ENCODE measurements around the gene STARD5. TPM values are rescaled to one million over a fixed set of nuclear protein-coding genes. Genes with fewer than 3 reads are reported as not detected.

The STARD5 gene
- total RNA-seq, 2 experiments from 2014 or later = 4.8 to 5.2 TPM

DNA sequence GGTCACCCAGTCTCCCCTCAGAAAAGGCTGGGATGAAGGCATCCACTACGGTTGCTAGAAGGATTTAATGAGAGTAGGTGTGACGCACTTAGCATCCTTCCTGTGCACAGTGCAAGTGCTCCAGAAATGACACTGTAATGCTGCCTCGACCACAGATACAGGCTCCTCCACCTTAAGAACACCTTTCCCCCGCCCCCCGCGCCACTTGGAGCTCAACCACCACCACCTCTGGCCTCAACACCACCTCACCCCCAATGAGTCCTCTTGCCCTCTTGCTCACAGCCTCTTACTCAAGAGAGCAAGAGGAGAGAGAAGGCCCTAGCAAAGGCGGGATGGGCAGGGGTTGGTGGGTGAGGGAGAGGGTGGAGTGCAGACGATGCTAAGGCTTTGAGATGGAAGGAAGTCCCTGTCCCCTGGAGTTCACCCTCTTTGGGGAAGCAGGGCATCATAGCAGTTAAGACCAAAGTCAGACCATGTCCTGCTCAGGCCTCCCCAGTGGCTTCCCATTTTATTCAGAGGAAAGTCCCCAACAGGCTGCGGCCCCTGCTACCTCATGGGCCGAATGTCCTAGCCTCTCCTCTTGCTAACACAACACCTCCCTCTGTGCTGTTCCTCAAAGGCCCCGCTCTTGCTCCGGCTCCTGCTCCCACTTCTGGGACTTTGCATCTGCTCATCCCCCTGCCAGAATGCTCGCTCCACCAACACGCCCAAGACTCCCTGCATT is 8.3 kb downstream of the STARD5 start:
- DNase-seq (peak; percentile 58), ATAC-seq (no peak)
- CTCF ChIA-PET = no interaction called here
- Mint-ChIP-seq H3K9me3 (ENCODE audit: low read depth) (no peaks in the 10 kb centered on the region), H3K4me1 (peaks cover 20% of the 10 kb centered on the region), H3K27me3 (no peaks in the 10 kb centered on the region), H3K4me3 (no peak overlapping the region), H3K27ac (no peak overlapping the region), H3K36me3 (peaks cover 38% of the 10 kb centered on the region)

DNA sequence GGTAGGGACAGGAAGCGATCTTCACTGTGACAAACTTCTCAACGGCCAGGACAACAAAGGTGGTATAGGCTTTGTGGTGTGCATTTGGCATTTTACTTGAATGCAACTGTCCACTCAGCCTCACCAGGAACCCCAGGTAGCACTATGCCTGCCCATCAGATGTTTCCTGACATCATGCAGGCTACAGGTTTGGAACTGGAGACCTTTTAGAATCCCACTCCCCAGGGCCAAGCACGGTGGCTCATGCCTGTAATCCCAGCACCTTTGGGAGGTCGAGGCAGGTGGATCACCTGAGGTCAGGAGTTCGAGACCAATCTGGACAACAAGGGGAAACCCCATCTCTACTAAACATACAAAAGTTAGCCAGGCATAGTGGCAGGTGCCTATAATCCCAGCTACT is 9.6 kb downstream of the STARD5 start:
- Mint-ChIP-seq H3K27ac (no peak overlapping the region), H3K4me3 (no peak overlapping the region), H3K27me3 (no peaks in the 10 kb centered on the region), H3K4me1 (peaks cover 20% of the 10 kb centered on the region), H3K36me3 (peaks cover 43% of the 10 kb centered on the region), H3K9me3 (ENCODE audit: low read depth) (no peaks in the 10 kb centered on the region)
- DNase-seq (no peak), ATAC-seq (no peak)
- CTCF ChIA-PET = interaction anchor here (0.9 to 1.0 kb wide), 2 partner anchors 20 to 48 kb away, joined by 3 to 4 read pairs; no protein-coding TSS in a partner anchor

DNA sequence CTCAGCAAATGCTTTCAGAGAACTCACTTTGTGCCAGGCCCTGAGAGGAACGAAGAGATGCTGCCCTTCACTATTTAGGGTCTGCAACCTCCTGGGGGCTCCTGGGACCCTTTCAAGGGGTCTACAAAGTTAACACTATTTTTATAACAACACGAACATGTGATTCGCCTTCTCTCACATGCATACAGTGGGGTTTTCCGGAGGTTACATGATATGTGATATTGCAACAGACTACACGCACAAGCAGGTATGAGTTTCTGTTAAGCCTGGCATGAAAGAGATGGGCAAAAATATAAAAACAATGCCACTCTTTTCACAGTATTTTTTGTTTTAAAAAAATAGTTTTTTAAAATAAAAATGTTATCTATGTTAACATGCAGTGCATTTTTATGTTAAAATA is 10.3 kb downstream of the STARD5 start:
- Mint-ChIP-seq H3K27ac (no peak overlapping the region), H3K36me3 (peaks cover 50% of the 10 kb centered on the region), H3K9me3 (ENCODE audit: low read depth) (no peaks in the 10 kb centered on the region), H3K27me3 (no peaks in the 10 kb centered on the region), H3K4me3 (no peak overlapping the region), H3K4me1 (peaks cover 20% of the 10 kb centered on the region)
- CTCF ChIA-PET = interaction anchor here (0.9 to 1.0 kb wide), 2 partner anchors 21 to 48 kb away, joined by 3 to 4 read pairs; no protein-coding TSS in a partner anchor
- DNase-seq = no peak
- ATAC-seq = no peak

DNA sequence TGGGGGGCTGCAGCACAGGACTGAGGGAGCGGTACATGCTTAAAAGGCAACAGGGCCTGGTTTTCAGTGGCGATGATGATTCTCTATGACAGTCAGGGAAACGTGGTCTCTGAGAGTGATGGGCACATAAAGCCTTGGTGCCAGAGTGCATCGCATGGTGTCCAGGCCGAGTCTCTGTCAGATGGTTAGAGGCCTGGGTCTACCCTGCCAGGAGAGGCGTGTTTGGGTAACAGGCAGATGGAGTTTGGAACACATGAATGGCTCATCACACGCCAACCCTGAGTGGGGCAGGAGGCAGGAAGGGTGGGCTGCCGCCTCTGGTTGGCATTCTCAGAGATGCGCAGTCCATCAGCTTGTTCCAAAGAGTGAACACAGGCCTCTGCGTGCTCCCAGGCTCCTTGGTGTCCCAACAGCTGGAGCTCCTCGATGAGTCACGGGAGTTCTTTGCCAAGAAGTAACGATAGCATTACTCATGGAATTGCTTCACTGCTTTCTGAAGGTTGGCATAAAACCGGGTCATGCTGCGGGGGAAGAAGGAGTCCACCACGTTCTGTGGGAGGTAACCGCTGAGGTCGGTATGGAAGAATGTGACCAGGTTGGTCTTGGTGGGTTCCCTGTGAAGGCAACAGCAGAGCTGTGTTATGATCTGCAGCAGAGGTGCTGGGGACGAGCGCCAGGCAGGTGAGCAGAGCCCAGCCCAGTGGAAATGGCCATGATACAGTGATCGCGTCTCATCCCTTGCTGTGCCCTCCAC is 11.0 kb downstream of the STARD5 start:
- peaks cover 55% of the 10 kb centered on the region for H3K36me3 Mint-ChIP-seq
- H3K27ac Mint-ChIP-seq = no peak overlapping the region
- H3K27me3 Mint-ChIP-seq = no peaks in the 10 kb centered on the region
- DNase-seq (no peak), ATAC-seq (no peak)
- H3K4me3 Mint-ChIP-seq = no peak overlapping the region
- peaks cover 20% of the 10 kb centered on the region for H3K4me1 Mint-ChIP-seq
- CTCF ChIA-PET = no interaction called here
- no peaks in the 10 kb centered on the region for H3K9me3 Mint-ChIP-seq (ENCODE audit: low read depth)

DNA sequence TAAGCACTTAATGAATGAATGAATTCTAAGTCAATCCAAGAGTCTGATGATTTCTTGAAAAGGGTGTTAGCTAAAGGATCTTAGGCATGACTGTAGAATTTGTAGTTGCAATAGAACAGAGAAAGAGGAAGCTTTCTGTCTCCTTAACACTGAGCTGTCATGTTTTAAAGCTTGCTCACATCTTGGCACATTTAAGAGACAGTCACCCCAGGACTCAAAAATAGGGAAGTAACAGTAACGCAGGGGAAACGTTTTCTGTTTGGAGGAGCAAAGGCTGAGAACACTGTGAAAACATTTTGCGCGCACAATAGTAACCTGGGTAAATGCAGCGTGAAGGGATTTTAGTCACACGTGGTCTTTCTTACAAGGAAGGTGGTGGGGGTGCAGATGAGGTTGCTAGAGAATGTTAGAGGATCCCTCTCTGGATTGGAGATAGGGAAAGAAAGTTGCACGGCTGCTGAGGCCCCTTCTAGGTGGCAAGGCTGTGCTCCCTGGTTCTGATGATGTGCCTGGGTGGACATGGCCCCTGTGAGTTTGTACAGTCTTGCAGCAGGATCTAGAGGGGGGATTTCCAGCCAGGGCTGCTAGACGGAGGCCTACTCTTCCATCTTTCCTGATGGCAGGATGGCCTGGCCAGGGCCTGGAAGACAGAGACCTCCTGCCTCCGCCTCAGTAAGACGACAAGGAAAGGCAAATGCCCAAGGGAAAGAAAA is 12.0 kb downstream of the STARD5 start:
- CTCF ChIA-PET = interaction anchor here (0.8 to 1.4 kb wide), 4 partner anchors 15 to 46 kb away, joined by 3 to 6 read pairs (median 4); no protein-coding TSS in a partner anchor
- Mint-ChIP-seq H3K9me3 (ENCODE audit: low read depth) (no peaks in the 10 kb centered on the region), H3K27me3 (no peaks in the 10 kb centered on the region), H3K4me3 (no peak overlapping the region), H3K27ac (peak overlapping the region; percentile 0), H3K36me3 (peaks cover 60% of the 10 kb centered on the region), H3K4me1 (peaks cover 20% of the 10 kb centered on the region)
- no peak for ATAC-seq
- no peak for DNase-seq

DNA sequence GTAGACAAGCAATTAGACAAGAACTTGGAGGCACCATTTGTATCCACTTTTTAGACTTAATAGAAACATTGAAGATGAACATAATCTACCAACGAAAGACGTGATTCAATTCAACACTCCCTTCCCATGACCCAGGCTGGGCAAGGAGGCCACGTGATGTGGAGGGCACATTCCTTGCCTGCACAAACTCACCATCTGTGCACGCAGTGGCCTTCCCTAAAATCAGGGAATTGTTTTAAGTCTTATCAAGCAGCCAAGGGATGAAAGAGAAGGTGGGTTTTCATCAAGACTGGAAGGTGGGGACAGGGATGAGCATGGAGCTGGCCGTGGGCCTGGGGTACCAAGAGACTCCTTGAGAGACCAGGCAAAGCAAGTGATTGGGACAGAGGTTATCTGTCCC is 13.5 kb downstream of the STARD5 start:
- peaks cover 23% of the 10 kb centered on the region for H3K4me1 Mint-ChIP-seq
- CTCF ChIA-PET = interaction anchor here (1.1 to 1.5 kb wide), 3 partner anchors 9 to 44 kb away, joined by 3 to 4 read pairs (median 3); no protein-coding TSS in a partner anchor
- H3K27me3 Mint-ChIP-seq = no peaks in the 10 kb centered on the region
- no peak for DNase-seq
- H3K36me3 Mint-ChIP-seq = peaks cover 68% of the 10 kb centered on the region
- no peak overlapping the region for H3K4me3 Mint-ChIP-seq
- no peak for ATAC-seq
- H3K27ac Mint-ChIP-seq = no peak overlapping the region
- H3K9me3 Mint-ChIP-seq (ENCODE audit: low read depth) = no peaks in the 10 kb centered on the region

DNA sequence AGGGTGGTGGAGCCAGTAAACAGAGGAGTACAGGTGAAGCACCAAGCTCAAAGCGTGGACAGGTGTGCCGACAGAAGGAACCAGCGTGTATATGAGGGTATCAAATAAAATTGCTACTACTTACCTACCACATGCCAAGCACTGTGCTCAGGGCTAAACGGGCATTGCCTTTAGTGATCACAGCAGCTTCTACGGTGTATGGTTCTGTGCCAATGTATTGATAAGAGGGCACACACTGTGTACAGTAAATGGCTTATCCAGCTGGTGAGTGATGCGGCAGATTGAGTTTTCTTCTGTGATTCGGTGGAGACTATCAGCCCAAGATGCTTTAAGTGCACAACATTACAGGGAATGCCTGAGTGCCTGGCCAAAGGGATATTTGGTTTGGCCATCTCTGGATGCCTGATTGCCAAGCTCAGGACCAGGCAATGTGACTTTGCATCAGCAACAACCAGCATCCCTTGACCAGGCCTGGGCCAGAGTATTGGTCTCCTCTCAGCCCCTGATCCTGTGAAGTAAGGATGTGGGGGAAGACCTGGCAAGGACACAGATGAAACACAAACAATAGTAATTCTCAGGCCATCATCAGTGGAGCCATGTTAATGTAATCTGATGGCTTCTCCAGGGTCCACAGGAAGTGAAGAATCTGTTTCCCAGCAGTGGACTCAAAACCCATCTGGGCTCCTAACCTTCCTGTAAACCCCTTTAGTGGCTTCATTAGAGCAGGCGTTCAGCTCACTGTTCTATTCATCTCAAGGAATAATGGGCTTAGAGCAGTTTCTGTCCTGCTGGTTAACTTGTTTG is 14.1 kb downstream of the STARD5 start:
- H3K27ac Mint-ChIP-seq = no peak overlapping the region
- ATAC-seq (no peak), DNase-seq (peak; percentile 36)
- peaks cover 67% of the 10 kb centered on the region for H3K36me3 Mint-ChIP-seq
- no peak overlapping the region for H3K4me3 Mint-ChIP-seq
- H3K4me1 Mint-ChIP-seq = peaks cover 18% of the 10 kb centered on the region
- H3K9me3 Mint-ChIP-seq (ENCODE audit: low read depth) = no peaks in the 10 kb centered on the region
- no peaks in the 10 kb centered on the region for H3K27me3 Mint-ChIP-seq
- CTCF ChIA-PET = interaction anchor here (1.1 to 3.5 kb wide), 4 partner anchors 8 to 44 kb away, joined by 3 to 15 read pairs (median 7); no protein-coding TSS in a partner anchor

DNA sequence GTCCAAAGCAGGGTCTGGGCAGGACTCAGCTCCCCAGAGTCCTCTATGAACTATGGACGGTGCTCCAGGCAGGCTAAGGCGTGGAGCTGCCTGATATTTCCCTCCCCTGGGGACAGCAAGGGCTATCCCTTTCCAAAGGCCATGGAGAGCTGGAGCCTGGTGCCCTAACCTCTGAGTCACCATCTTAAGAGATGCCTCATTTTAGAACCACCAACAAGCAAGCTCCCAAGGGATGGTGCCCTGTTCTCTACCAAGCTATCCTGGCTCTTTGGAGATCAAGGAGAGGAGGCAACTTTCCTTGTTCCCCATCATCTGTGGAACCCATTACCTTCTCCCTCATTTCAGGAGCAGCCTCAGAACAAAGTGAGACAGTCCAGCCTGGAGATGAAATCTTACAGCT is 15.7 kb downstream of the STARD5 start:
- ATAC-seq (no peak), DNase-seq (no peak)
- H3K4me1 Mint-ChIP-seq = peaks cover 31% of the 10 kb centered on the region
- H3K27ac Mint-ChIP-seq = no peak overlapping the region
- no peaks in the 10 kb centered on the region for H3K27me3 Mint-ChIP-seq
- no peak overlapping the region for H3K4me3 Mint-ChIP-seq
- no peaks in the 10 kb centered on the region for H3K9me3 Mint-ChIP-seq (ENCODE audit: low read depth)
- peaks cover 81% of the 10 kb centered on the region for H3K36me3 Mint-ChIP-seq
- CTCF ChIA-PET = interaction anchor here (0.8 to 3.5 kb wide), 5 partner anchors 11 to 42 kb away, joined by 3 to 15 read pairs (median 7); no protein-coding TSS in a partner anchor

DNA sequence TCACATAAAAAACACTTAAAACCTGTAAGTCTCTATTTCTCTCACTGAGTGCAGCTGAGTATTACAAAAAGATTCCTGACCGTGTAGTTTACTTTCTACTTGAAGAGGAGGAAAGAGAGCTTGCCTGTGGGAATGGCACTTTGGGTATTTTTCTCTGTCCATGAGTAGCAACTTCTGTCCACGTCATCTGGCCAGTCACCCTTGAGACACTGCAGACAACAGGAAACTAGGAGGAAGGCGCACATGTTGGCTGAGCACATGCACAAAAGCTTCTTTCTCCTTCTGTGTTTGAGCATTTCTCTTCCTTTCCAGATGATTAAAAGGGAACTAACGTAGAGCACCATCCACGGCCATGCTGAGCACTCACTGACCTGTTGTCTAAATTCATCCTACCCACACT is 19.7 kb downstream of the STARD5 start:
- H3K27me3 Mint-ChIP-seq = no peaks in the 10 kb centered on the region
- ATAC-seq = no peak
- CTCF ChIA-PET = interaction anchor here (1.0 to 1.4 kb wide), 3 partner anchors 18 to 29 kb away, joined by 3 to 5 read pairs (median 3); no protein-coding TSS in a partner anchor

DNA sequence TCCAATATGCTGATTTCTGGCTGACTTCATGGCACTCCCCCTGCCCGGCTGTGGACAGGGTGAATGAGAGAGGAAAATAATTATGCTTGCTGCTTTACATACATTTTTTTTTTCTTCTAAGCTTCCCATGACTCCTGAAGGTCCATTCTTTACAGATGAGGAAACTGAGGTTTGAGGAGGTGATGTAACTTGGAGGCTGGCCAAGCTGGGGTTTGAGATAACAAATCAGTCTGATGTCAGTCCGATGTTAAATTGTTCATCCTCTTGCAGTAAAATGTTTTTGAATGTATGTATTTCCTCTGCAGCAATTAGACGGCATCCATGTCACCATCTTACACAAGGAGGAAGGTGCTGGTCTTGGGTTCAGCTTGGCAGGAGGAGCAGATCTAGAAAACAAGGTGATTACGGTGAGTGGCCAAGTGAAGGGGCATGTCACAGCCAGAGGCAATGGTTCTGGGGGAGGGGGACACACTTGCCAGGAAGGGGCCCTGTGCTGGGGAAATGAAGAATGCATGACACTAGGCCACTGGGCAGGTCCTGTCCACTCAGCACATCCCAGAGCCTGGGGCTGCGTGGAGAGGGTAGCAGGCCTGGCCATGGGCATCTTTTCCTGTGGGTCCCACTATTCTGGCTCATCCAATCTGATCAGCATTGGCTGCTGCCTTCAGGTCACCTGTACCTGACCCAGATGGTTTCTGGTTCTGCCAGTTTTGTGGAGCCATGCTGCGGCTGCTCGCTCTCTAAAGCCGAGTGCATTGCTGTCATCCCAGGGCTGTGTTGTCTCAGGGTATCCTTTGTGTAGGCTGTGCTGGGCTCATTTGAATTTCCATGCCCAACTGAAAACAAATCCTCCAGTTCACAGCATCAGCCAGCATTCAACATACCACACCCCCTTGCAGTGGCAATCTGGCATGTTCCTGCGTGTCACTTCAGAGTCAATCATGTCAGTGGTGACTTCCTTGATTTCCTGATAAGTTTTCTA is 20.4 kb downstream of the STARD5 start:
- peaks cover 68% of the 10 kb centered on the region for H3K4me1 Mint-ChIP-seq
- CTCF ChIA-PET = interaction anchor here (1.0 to 6.0 kb wide), 5 partner anchors 19 to 37 kb away, joined by 3 to 42 read pairs (median 5); no protein-coding TSS in a partner anchor
- ATAC-seq = no peak
- H3K9me3 Mint-ChIP-seq (ENCODE audit: low read depth) = no peaks in the 10 kb centered on the region
- no peaks in the 10 kb centered on the region for H3K27me3 Mint-ChIP-seq
- H3K36me3 Mint-ChIP-seq = peaks cover 93% of the 10 kb centered on the region
- peak overlapping the region; percentile 96 for H3K4me3 Mint-ChIP-seq
- no peak for DNase-seq
- peak overlapping the region; percentile 79 for H3K27ac Mint-ChIP-seq

More for the DNA sequence above, 19.7 kb downstream of the STARD5 start:
- Mint-ChIP-seq H3K4me1 (peaks cover 65% of the 10 kb centered on the region), H3K27ac (peak overlapping the region; percentile 75), H3K9me3 (ENCODE audit: low read depth) (no peaks in the 10 kb centered on the region), H3K4me3 (peak overlapping the region; percentile 34), H3K36me3 (peaks cover 93% of the 10 kb centered on the region)
- no peak for DNase-seq

DNA sequence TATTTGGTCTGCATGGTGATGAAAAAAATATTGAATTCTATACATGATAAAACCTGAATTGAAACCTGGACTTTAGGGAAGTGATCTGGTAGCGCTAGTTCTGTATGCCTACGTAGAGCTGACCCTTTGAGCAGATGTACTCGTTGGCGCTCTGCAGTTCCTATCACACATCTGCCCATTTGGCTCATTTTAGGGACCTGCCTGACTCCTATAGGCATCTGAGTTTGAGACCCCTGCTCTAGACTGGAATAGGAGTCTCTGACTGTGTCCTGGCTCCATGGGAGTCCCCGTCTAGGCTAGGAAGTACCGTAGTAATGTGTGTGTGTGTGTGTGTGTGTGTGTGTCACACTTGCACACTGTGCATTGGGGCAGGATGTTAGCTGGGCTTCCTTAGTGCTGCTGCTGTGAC is 21.2 kb downstream of the STARD5 start:
- CTCF ChIA-PET = interaction anchor here (0.8 to 6.0 kb wide), 7 partner anchors 8 to 36 kb away, joined by 3 to 42 read pairs (median 3); no protein-coding TSS in a partner anchor
- Mint-ChIP-seq H3K36me3 (peaks cover 93% of the 10 kb centered on the region), H3K4me1 (peaks cover 72% of the 10 kb centered on the region), H3K4me3 (peak overlapping the region; percentile 96), H3K27ac (peak overlapping the region; percentile 77), H3K9me3 (ENCODE audit: low read depth) (no peaks in the 10 kb centered on the region), H3K27me3 (no peaks in the 10 kb centered on the region)
- DNase-seq (no peak), ATAC-seq (no peak)
